Mesodermal cell (in vitro differentiated cells): ENCODE measurements around the gene CHEK1.
"Not testable (repeated sequence)": the region's sequence is repeated elsewhere in the genome, so short reads cannot be mapped to it uniquely, and the experiment has no call there.

Experiments
- H3K27ac ChIP-seq: 2 replicates; pipeline ENCODE4 v1.7.0; 2013; ENCODE audit warnings: mild to moderate bottlenecking, low read depth, low read length, moderate library complexity; ENCODE audit not compliant: severe bottlenecking
- H3K36me3 ChIP-seq: 2 replicates; pipeline ENCODE4 v1.7.1; 2013; ENCODE audit warnings: mild to moderate bottlenecking, low read length, moderate library complexity; ENCODE audit not compliant: control insufficient read depth, insufficient read depth
- H3K4me1 ChIP-seq: one replicate; pipeline ENCODE4 v1.7.1; 2013; ENCODE audit warnings: mild to moderate bottlenecking, low read length; ENCODE audit not compliant: insufficient read depth, control insufficient read depth, poor library complexity, severe bottlenecking
- H3K4me3 ChIP-seq: 2 replicates; pipeline ENCODE4 v1.7.0; 2013; ENCODE audit warnings: low read length, control low read depth, mild to moderate bottlenecking; ENCODE audit not compliant: insufficient read depth, poor library complexity, severe bottlenecking; ENCODE audit errors: extremely low read depth
- H3K9me3 ChIP-seq: 2 replicates; pipeline ENCODE4 v1.7.1; 2013; ENCODE audit warnings: mild to moderate bottlenecking, low read length, moderate library complexity; ENCODE audit not compliant: control insufficient read depth
- WGBS, 2 experiments: methylation state at CpG; one replicate each; pipeline ENCODE4 v1.1.5; 2013; ENCODE audit warnings: missing lambda C conversion rate in 2 of 2; ENCODE audit not compliant: insufficient coverage in 2 of 2; 5-methylcytosine and 5-hydroxymethylcytosine counted together

CHEK1 gene

GRCh38 chr11:125689274-125689859 is 64.4 kb downstream of the CHEK1 start:
- Histone ChIP-seq H3K4me3 (no peak overlapping the region), H3K9me3 (no peaks in the 10 kb centered on the region), H3K4me1 (no peaks in the 10 kb centered on the region), H3K27ac (no peak overlapping the region), H3K36me3 (no peaks in the 10 kb centered on the region)
- 88 to 91% methylated on average over 6 of the region's 6 CpGs for WGBS, 2 experiments

GRCh38 chr11:125690006-125690405 is 65.0 kb downstream of the CHEK1 start:
- no peak overlapping the region for H3K27ac ChIP-seq
- no peaks in the 10 kb centered on the region for H3K36me3 ChIP-seq
- H3K9me3 ChIP-seq = no peaks in the 10 kb centered on the region
- no peak overlapping the region for H3K4me3 ChIP-seq
- 100% methylated on average over 1 of the region's 2 CpGs; no CpG with 5 or more reads in 1 of the 2 experiments for WGBS, 2 experiments
- no peaks in the 10 kb centered on the region for H3K4me1 ChIP-seq

- Histone ChIP-seq H3K4me1 (no peaks in the 10 kb centered on the region), H3K9me3 (no peaks in the 10 kb centered on the region), H3K4me3 (no peak overlapping the region), H3K27ac (no peak overlapping the region), H3K36me3 (no peaks in the 10 kb centered on the region)
- WGBS, 2 experiments = 88 to 100% methylated on average over 3 to 4 of the region's 5 CpGs
Measured at GRCh38 chr11:125692887-125693286, 67.9 kb downstream of the CHEK1 start.

- WGBS, 2 experiments = 100% methylated on average over 1 of the region's 2 CpGs; no CpG with 5 or more reads in 1 of the 2 experiments
Measured at GRCh38 chr11:125694951-125695350, 70.0 kb downstream of the CHEK1 start.

DNA sequence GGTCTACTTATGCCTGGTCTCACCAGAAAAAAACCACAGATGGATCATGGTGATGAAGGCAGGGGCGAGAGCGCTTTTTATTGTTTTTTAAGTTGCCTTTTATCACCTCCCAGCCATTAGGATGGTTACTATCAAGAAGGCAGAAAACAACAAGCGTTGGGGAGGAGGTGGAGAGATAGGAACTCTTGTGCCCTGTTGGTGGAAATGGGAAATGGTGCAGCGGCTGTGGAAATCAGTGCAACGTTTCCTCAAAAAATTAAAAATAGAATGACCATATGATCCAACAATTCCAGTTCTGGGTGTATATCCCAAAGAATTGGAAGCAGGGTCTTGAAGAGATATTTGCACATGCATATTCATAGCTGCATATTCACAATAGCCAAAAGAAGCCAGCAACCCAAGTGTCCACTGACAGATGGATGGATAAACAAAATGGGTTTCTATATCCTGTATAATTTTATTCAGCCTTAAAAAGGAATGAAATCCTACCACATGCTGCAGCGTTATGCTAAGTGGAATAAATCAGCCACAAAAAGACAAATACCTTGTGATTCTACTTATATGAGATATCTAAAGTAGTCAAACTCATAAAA is 76.2 kb downstream of the CHEK1 start:
- Histone ChIP-seq H3K4me3 (no peak overlapping the region), H3K4me1 (no peaks in the 10 kb centered on the region), H3K9me3 (no peaks in the 10 kb centered on the region), H3K36me3 (no peaks in the 10 kb centered on the region), H3K27ac (no peak overlapping the region)
- WGBS, 2 experiments = 93% methylated on average over 3 of the region's 6 CpGs; no CpG with 5 or more reads in 1 of the 2 experiments

More at GRCh38 chr11:125694951-125695350, 70.0 kb downstream of the CHEK1 start:
- Histone ChIP-seq H3K27ac (no peak overlapping the region), H3K9me3 (no peaks in the 10 kb centered on the region), H3K4me3 (no peak overlapping the region), H3K4me1 (no peaks in the 10 kb centered on the region), H3K36me3 (no peaks in the 10 kb centered on the region)

DNA sequence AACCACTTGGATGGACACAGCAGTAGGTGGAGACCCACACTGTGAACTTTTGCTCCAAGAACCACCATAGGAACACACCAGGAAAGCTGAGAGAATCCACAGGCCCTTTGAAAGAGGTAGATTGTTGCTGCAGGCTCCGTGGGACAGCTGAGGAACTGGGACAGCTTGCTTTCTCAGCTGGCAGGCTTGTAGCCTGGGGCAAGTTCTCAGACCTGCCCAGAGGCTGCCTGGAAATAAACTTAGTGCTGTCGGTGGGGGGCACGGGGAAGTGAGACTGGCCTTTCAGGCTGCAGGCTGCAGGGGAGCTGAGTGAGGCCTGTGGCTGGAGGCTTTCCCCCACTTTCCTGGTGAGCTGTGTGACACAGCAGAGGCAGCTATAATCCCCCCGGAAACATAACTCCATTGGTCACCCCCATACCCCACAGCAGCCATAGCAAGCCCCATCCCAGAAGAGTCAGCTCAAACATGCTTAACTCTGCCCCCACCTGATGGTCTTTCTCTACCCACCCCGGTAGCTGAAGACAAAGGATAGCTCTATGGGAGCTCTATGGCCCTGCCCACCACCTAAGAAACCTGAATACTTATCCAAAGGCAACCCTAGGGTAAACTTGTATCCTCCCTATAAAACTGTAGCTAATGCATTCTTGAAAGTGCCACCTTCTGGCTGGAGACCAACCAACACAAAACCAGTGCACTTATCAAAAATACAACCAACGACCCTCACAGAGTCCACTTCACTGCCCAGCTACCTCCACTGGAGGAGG is 77.1 kb downstream of the CHEK1 start:
- H3K27ac ChIP-seq = no peak overlapping the region
- no peaks in the 10 kb centered on the region for H3K9me3 ChIP-seq
- H3K36me3 ChIP-seq = no peaks in the 10 kb centered on the region
- WGBS, 2 experiments = 50 to 64% methylated on average over 3 to 4 of the region's 6 CpGs
- H3K4me3 ChIP-seq = no peak overlapping the region
- H3K4me1 ChIP-seq = no peaks in the 10 kb centered on the region

GRCh38 chr11:125704686-125705085 is 79.7 kb downstream of the CHEK1 start:
- H3K4me3 ChIP-seq, H3K4me1 ChIP-seq, H3K27ac ChIP-seq, H3K36me3 ChIP-seq, H3K9me3 ChIP-seq: not testable (repeated sequence)
- 85 to 89% methylated on average over 6 of the region's 24 CpGs for WGBS, 2 experiments

GRCh38 chr11:125720781-125721180 is 95.8 kb downstream of the CHEK1 start:
- no peaks in the 10 kb centered on the region for H3K36me3 ChIP-seq
- H3K9me3 ChIP-seq = no peaks in the 10 kb centered on the region
- H3K4me1 ChIP-seq = no peaks in the 10 kb centered on the region
- H3K4me3 ChIP-seq = no peak overlapping the region
- 85 to 89% methylated on average over 3 to 6 of the region's 6 CpGs for WGBS, 2 experiments
- no peak overlapping the region for H3K27ac ChIP-seq

DNA sequence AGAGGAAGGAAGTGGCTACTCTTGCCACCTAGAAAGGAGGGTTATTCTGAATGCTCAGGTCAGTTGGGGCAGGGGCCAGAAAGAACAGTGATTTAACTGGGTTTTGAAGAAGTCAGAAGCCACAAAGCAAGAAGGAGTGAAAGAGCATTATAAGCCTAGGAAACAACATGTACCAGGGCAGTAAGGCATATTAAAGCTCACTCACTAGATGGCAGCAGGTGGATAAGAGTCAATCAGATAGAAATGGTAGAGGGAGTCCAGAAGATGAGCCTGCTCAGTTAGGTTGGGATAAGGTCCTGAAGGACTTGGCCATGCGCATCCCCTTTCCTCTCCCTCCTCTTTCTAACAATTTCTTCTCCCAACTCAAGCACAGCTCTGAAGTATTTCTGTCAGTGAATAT is 99.2 kb downstream of the CHEK1 start:
- H3K9me3 ChIP-seq = no peaks in the 10 kb centered on the region
- no peak overlapping the region for H3K27ac ChIP-seq
- no peaks in the 10 kb centered on the region for H3K4me1 ChIP-seq
- WGBS, 2 experiments = no CpG with 5 or more reads among the region's 1 CpG
- H3K4me3 ChIP-seq = no peak overlapping the region
- H3K36me3 ChIP-seq = no peaks in the 10 kb centered on the region
